Measurements from ENCODE around the gene PJVK. TPM values are rescaled to one million over a fixed set of nuclear protein-coding genes. Genes with fewer than 3 reads are reported as not detected.

PJVK gene
- total RNA-seq, 1 donor from 2014 or later: 1.4 TPM

DNA sequence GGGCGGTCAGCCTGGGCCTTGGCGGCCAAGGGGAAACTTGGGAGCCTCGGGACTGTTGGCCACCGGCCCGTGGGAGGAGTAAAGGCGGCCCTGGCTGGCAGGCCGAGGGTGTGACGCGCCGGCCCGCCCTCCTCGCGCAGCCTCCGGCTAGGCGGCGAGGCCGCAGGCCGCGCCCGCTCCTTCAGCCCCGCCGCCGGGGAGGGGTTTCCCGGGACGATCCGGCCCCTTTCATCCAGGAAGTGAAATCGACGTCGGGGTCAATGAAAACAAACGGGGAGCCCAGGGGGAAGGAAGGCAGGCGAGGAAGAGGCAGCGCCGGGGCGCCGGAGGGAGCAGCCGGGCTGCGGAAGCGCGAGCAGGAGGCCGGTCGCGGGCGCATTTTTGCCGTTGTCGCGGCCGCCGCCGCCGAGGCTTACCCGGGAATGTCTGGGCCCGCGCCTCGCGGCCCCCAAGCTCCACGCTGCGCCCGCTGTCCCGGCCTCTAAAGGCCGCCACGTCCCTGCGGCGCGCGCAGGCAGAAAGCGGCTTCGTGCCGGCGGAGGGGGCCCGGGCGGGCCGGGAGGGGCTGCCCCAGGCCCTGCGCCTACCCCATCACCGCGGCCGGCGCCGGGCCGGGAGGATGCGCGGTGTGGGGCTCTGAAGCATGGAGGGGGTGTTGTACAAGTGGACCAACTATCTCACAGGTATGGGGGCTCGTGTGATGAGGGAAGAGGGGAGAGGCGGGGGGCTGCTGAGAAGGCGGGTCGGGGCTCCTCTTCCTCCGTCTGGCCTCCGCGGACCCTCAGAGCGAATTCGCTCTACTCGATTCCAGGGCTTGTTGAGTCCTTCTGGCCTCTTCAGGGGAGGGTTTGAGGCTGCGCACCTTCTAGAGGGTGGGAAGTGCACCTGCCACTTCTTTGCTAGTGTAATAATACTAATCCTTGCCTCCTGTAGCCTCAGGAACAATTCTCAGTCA, 29.3 kb downstream of the PJVK start, which contains the start of gene PLEKHA3:
Gene PLEKHA3 (plus strand): TSS at position 231 of the 955 bp plus-strand sequence. CDS start 413 bp downstream, at position 644.
- peak; percentile 94 for ATAC-seq

DNA sequence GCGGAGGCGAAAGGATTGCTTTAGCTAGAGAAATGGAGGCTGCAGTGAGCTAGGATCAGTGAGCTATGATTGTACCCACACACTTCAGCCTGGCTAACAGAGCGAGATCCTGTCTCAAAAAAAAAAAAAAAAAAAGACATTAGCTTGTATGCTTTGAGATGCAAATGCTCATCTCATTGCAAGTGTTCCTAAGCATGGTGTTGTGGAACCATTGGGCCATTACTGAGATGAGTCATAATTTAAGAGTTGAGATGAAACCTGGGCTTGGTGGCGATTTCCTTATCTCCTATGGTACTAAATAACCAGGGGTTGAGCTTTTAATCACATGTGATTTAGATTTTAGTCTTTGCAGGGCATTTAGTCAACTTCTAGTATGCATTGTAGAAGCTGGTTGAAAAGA, 31.3 kb downstream of the PJVK start:
- no peak for ATAC-seq

DNA sequence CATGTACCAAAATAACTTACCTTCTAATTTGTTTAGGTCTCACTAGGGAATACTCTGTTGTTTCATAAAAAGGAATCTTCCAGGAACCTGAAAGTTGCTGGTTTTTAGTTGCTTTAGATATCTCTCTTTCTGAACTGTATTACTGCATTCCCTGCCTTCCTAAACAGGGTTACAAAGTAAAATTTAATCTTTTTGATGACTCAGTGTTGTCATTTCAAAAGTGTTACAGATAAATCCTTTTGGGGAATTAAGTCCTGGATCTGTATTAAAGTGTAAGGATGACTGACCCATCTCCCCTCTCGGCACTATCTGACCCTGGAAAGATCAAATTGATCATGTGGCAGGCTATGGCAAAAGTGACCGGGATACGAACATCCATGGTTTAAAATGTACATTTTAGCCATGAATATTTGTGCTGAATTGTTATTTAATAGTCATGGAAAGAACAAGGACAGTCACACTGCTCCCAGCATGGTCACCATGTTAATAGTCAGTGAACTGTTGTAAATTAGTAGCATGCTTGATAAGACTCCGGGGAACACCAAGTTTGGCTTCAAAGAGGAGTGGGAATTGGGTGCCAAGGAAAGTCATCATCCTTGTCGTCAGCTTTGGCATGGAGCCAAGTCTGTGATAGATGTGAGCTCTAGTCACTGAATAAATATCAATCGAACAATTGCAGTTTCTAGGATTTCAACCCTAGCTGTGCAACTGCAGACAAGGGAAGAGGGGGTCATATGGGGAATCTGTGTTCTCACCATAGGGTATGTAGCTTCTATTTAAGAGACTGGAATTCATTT, 33.3 kb downstream of the PJVK start:
- no peak for ATAC-seq

- no peak for ATAC-seq
Measured at GRCh38 chr2:178485356-178485755, 34.2 kb downstream of the PJVK start.

DNA sequence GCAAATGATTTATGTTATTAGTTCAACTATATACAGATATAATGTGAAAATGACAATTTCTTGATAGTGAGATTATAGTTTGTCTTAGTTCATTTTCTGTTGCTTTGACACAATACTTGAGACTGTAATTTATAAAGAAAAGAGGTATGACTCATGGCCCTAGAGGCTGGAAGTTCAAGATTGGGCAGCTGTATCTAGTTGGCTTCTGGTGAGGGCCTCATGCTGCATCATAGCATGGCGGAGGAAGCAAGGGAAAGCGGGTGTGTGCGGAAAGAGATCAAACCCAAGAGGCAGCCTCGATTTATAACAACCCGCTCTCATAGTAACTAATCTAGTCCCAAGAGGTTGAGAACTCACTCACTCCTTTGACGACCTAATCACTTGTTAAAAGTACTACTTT, 40.4 kb downstream of the PJVK start:
- no peak for ATAC-seq

DNA sequence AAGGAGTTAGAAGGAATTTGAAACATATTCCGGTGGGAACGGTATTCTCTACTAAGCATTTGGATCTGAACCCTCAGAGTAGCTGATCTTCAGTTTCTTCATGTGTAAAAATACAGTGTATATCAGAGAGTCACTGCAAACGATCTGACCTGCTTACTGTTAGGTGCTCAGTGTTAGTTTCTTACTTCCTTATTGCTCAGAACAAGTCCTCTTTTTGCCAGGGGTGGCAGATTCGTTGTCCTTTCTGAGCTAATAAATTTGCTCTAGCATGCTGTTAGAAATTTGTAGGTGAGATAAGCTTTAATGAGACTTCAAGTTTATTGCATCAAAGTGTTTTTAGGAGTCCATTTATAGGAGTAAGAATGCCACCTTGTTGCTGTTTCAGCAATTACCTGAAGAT, 44.9 kb downstream of the PJVK start:
- no peak for ATAC-seq

DNA sequence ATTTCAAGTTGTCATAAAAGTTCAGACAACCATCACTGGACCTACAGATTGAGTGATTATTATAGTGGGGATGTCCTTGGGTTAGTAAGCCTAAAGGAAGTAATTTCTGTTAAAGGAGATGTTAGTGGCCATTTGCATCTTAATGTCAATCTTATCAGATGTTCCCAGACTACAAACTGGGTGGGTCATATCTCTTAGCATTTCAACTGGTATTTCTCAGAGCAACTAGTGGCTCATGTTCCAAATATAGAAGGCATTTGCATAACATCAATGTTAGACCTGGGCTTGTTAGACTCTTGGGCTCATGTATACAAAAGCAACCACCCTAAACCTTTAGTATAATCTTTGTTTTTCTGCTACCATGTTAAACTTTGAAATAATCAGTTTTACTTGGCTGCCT, 47.0 kb downstream of the PJVK start:
- no peak for ATAC-seq

DNA sequence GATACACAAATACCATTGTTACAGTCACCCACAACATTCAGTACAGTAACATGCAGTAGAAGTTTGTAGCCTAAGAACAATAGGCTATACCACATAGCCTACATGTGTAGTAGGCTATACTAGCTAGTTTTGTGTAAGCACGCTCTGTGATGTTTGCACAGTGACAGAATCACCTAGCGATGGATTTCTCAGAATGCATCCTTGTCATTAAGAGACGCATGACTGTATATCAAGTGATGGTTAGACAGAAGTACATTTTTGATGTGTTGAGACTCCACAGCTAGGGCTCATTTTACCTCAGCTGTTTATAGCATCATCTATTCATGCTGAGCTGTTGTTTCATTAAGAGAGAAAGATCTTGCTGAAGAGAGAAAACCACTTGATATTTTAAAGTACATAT, 48.5 kb downstream of the PJVK start:
- ATAC-seq: no peak

GRCh38 chr2:178502751-178503150, 51.6 kb downstream of the PJVK start:
- ATAC-seq: no peak

GRCh38 chr2:178506101-178506500, 54.9 kb downstream of the PJVK start:
- ATAC-seq: no peak

- no peak for ATAC-seq
Measured at GRCh38 chr2:178506524-178506923, 55.3 kb downstream of the PJVK start.

- no peak for ATAC-seq
Measured at GRCh38 chr2:178506949-178507348, 55.8 kb downstream of the PJVK start.

GRCh38 chr2:178508646-178509045, 57.5 kb downstream of the PJVK start:
- ATAC-seq: no peak

DNA sequence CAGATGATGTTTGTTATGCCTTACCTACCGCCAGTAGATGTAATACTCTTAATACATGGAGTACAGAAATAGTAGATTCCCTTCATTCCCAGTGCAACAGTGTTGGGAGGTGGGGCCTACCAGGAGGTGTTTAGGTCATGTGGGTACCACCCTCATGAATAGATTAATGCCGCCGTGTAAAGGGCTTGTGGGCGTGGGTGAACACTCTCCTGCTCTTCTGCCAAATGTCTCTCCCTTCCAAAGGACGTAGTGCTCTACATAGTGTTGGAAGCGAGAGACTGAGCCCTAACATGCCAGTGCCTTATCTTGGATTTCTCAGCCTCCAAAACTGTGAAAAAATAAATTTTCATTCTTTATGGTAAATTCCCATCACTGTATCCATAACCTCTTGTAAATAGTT, 59.2 kb downstream of the PJVK start:
- ATAC-seq: no peak

Other genes with a start within 250 kb of the PJVK start
- 25.3 TPM for gene PRKRA, start 203 bp upstream of the PJVK start, total RNA-seq
- gene FKBP7, start 27.2 kb downstream of the PJVK start, total RNA-seq: 1.00 TPM
- gene PLEKHA3, start 29.1 kb downstream of the PJVK start, total RNA-seq: 10.7 TPM